HG03103 (cell line): ENCODE measurements around the gene ZNF202.

Experiments used
- ATAC-seq: cut with Tn5 transposase; IDR thresholded peaks from one replicate; pipeline ENCODE4 v1.9.1; 2021; ENCODE audit warnings: low read depth; ENCODE audit not compliant: unreplicated experiment

The ZNF202 gene

DNA sequence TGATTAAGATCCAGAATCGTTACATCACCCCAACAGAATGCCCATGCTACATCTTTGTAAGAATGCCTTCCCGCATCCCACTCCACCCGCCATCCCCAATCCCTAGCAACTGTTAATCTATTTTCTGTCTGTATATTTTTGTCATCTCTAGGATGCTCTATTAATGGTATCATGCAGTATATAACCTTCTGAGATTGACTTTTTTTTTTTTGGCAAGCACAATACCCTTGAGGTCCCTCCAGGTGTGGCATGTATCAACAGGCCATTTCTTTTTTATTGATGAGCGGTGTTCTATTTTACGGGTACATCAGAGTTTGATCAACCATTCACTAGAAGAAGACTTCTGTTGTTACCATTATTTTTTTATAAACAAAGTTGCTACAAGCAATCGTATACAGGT lies 56.9 kb downstream of the ZNF202 start:
- no peak for ATAC-seq

GRCh38 chr11:123683428-123684170 lies 57.9 kb downstream of the ZNF202 start:
- no peak for ATAC-seq

DNA sequence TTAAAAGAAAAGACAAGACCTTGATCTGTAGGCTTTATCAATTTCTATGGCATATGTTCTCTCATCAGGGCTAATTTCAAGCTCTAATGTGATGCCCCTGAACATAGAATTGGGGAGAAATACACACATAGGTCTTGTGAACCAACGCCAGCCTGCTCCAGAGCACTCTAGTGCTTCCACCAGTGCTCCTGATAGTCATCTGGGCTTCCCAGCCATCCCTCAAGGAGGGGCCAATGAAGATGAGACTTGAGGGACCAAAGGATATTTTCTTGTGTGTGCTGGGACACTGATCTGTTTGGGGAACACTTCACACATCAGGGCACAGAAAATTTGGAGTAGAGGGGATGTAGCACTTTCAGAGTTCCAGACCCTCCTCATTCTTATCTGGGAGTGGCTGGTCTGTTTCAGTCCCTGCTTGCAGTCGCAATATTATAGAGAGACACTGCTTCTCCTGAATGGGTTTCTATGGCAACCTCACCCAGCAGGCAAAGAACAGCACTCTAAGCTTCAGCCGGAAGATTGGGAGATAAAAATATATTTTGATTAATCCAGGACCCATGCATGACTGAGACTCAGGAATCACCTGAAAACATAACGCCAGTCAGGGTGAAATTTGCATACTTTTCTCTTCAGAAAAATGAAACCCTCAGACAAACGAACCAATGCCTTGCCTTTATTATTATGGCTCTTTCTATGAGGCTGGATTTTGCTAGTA lies 58.6 kb downstream of the ZNF202 start:
- ATAC-seq = no peak

- no peak for ATAC-seq
Observed at GRCh38 chr11:123681030-123681429, 60.4 kb downstream of the ZNF202 start.

- no peak for ATAC-seq
Observed at GRCh38 chr11:123678246-123678645, 63.2 kb downstream of the ZNF202 start.

DNA sequence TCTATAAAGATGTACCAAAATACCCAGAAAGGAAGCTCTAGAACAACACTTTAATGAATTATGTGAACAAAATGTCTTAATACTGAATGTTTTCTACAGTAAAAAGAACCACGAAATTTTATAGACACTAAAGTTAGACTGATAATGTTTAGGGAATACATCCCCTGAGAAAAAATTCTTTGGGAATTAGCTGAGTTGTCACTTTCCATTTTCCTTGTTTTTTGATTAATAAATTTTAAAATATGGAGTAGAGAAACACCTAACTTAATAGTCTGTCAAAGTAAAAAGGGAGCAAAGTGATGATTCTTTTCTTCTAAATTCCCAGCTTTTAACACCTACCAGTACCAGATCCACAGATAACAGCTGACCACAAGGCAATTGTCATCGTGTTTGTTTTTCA lies 64.0 kb downstream of the ZNF202 start:
- ATAC-seq = no peak

GRCh38 chr11:123674297-123674696 lies 67.2 kb downstream of the ZNF202 start:
- ATAC-seq = no peak
